HCT116 (cell line): ENCODE data around the gene CEP112.

Experiments
- CEBPB ChIP-seq: IDR thresholded peaks from 2 replicates; pipeline ENCODE4 v1.6.1; 2012; ENCODE audit warnings: low read depth
- EGR1 ChIP-seq: IDR thresholded peaks from 2 replicates; pipeline ENCODE4 v1.6.1; 2012; ENCODE audit warnings: low read depth
- EZH2 ChIP-seq: fragments of 200-600 bp; sonication (generic); IDR thresholded peaks from 2 replicates; pipeline ENCODE4 v1.6.1; 2017; ENCODE audit warnings: antibody characterized with exemption, mixed run types
- POLR2A ChIP-seq: IDR thresholded peaks from 2 replicates; pipeline ENCODE4 v1.7.0; 2011; ENCODE audit warnings: borderline replicate concordance; ENCODE audit not compliant: insufficient read depth, insufficient read length; ENCODE audit errors: extremely low read depth
- POLR2AphosphoS5 ChIP-seq: IDR thresholded peaks from 2 replicates; pipeline ENCODE4 v1.6.1; 2011; ENCODE audit warnings: mild to moderate bottlenecking, low read depth, low read length, moderate library complexity
- RAD21 ChIP-seq: IDR thresholded peaks from 2 replicates; pipeline ENCODE4 v1.6.1; 2012; ENCODE audit warnings: low read depth, mild to moderate bottlenecking
- SIN3A ChIP-seq: IDR thresholded peaks from 2 replicates; pipeline ENCODE4 v1.6.1; 2012; ENCODE audit warnings: low read depth
- TF ChIP-seq, protein P1 (sequence below), 3 experiments: fragments of 200-600 bp in 1 of 3; sonication (generic) in 1 of 3; IDR thresholded peaks in 2 of 3; conservative IDR thresholded peaks in 1 of 3; 2 replicates each; pipeline ENCODE4 v1.5.1; 2012 to 2017; ENCODE audit warnings: low read depth in 2 of 3, low read length in 2 of 3, antibody characterized with exemption in 1 of 3, borderline replicate concordance in 1 of 3, control low read depth in 1 of 3, mild to moderate bottlenecking in 1 of 3, mixed read lengths in 1 of 3, mixed run types in 1 of 3, moderate library complexity in 1 of 3; ENCODE audit not compliant: insufficient read depth in 1 of 3
- TF ChIP-seq, protein P2 (sequence below): IDR thresholded peaks from 2 replicates; pipeline ENCODE4 v1.6.1; 2012; ENCODE audit warnings: low read depth
- TF ChIP-seq, protein P3 (sequence below): IDR thresholded peaks from 2 replicates; pipeline ENCODE4 v1.6.1; 2011; ENCODE audit warnings: mild to moderate bottlenecking, low read length, moderate library complexity; ENCODE audit not compliant: insufficient replicate concordance; ENCODE audit errors: extremely low read depth

DNA sequence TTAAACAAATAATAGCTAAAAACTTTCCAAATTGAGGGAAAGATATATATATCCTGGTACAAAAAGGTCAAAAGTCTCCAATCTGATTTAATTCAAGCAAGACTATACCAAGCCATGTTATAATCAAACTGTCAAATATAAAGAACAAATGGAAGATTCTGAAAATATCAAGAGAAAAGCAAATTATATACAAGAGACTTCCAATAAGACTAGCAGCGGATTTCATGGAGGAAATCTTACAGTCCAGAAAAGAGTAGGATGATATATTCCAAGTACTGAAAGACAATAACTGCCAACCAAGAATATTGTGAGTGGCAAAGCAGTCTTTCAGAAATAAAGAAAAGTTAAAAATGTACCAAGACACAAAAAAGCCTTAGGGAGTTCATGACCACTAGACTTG is 102.2 kb downstream of the CEP112 start:
- TF ChIP-seq EZH2 (no peak), POLR2A (no peak), RAD21 (no peak), POLR2AphosphoS5 (no peak), EGR1 (no peak), SIN3A (no peak), CEBPB (no peak)
- TF ChIP-seq, protein P1, sequence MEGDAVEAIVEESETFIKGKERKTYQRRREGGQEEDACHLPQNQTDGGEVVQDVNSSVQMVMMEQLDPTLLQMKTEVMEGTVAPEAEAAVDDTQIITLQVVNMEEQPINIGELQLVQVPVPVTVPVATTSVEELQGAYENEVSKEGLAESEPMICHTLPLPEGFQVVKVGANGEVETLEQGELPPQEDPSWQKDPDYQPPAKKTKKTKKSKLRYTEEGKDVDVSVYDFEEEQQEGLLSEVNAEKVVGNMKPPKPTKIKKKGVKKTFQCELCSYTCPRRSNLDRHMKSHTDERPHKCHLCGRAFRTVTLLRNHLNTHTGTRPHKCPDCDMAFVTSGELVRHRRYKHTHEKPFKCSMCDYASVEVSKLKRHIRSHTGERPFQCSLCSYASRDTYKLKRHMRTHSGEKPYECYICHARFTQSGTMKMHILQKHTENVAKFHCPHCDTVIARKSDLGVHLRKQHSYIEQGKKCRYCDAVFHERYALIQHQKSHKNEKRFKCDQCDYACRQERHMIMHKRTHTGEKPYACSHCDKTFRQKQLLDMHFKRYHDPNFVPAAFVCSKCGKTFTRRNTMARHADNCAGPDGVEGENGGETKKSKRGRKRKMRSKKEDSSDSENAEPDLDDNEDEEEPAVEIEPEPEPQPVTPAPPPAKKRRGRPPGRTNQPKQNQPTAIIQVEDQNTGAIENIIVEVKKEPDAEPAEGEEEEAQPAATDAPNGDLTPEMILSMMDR (IDR thresholded peaks at IDR 0.05 in 2 of 3, conservative IDR thresholded peaks at IDR 0.05 in 1 of 3; ENCODE audit: borderline replicate concordance in 1 of 3, insufficient read depth in 1 of 3, low read depth in 2 of 3, low read length in 2 of 3): no peak
- TF ChIP-seq, protein P2, sequence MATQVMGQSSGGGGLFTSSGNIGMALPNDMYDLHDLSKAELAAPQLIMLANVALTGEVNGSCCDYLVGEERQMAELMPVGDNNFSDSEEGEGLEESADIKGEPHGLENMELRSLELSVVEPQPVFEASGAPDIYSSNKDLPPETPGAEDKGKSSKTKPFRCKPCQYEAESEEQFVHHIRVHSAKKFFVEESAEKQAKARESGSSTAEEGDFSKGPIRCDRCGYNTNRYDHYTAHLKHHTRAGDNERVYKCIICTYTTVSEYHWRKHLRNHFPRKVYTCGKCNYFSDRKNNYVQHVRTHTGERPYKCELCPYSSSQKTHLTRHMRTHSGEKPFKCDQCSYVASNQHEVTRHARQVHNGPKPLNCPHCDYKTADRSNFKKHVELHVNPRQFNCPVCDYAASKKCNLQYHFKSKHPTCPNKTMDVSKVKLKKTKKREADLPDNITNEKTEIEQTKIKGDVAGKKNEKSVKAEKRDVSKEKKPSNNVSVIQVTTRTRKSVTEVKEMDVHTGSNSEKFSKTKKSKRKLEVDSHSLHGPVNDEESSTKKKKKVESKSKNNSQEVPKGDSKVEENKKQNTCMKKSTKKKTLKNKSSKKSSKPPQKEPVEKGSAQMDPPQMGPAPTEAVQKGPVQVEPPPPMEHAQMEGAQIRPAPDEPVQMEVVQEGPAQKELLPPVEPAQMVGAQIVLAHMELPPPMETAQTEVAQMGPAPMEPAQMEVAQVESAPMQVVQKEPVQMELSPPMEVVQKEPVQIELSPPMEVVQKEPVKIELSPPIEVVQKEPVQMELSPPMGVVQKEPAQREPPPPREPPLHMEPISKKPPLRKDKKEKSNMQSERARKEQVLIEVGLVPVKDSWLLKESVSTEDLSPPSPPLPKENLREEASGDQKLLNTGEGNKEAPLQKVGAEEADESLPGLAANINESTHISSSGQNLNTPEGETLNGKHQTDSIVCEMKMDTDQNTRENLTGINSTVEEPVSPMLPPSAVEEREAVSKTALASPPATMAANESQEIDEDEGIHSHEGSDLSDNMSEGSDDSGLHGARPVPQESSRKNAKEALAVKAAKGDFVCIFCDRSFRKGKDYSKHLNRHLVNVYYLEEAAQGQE: no peak
- TF ChIP-seq, protein P3, sequence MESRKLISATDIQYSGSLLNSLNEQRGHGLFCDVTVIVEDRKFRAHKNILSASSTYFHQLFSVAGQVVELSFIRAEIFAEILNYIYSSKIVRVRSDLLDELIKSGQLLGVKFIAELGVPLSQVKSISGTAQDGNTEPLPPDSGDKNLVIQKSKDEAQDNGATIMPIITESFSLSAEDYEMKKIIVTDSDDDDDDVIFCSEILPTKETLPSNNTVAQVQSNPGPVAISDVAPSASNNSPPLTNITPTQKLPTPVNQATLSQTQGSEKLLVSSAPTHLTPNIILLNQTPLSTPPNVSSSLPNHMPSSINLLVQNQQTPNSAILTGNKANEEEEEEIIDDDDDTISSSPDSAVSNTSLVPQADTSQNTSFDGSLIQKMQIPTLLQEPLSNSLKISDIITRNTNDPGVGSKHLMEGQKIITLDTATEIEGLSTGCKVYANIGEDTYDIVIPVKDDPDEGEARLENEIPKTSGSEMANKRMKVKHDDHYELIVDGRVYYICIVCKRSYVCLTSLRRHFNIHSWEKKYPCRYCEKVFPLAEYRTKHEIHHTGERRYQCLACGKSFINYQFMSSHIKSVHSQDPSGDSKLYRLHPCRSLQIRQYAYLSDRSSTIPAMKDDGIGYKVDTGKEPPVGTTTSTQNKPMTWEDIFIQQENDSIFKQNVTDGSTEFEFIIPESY: no peak
